DND-41 (cell line): ENCODE results near the gene TM9SF4.

ENCODE experiments used
- ATAC-seq: fragments of 200-7000 bp; cut with Tn5 transposase; 3 replicates; pipeline ENCODE4 v1.9.1; 2021; ENCODE audit warnings: low read depth; ENCODE audit not compliant: insufficient read depth
- DNase-seq: peaks from one replicate; pipeline ENCODE4 v3.0.0-alpha.2; 2020
- H2AFZ ChIP-seq: 2 replicates; pipeline ENCODE4 v1.6.0; 2012; ENCODE audit warnings: low read depth, low read length
- H3K27ac ChIP-seq: 2 replicates; pipeline ENCODE4 v1.5.1; 2012; ENCODE audit warnings: low read length, inconsistent platforms
- H3K27me3 ChIP-seq: fragments of 200-600 bp; sonication (generic); 2 replicates; pipeline ENCODE4 v1.6.0; 2012; ENCODE audit warnings: low read length, mild to moderate bottlenecking, inconsistent platforms; ENCODE audit not compliant: insufficient read depth, poor library complexity
- H3K36me3 ChIP-seq: 2 replicates; pipeline ENCODE4 v1.5.1; 2012; ENCODE audit warnings: low read length, inconsistent platforms; ENCODE audit not compliant: insufficient read depth
- H3K4me1 ChIP-seq: 2 replicates; pipeline ENCODE4 v1.5.1; 2012; ENCODE audit warnings: mild to moderate bottlenecking, low read length; ENCODE audit not compliant: insufficient read depth
- H3K4me2 ChIP-seq: 2 replicates; pipeline ENCODE4 v1.6.0; 2012; ENCODE audit warnings: mild to moderate bottlenecking, moderate library complexity, low read length, inconsistent platforms; ENCODE audit not compliant: insufficient read depth
- H3K4me3 ChIP-seq, 2 experiments: fragments of 200-600 bp in 1 of 2; shearing (Covaris generic) in 1 of 2; 2 replicates each; pipeline ENCODE4 v1.5.1; 2012 to 2016; ENCODE audit warnings: inconsistent platforms in 2 of 2, low read length in 2 of 2, mild to moderate bottlenecking in 2 of 2, low read depth in 1 of 2, moderate library complexity in 1 of 2
- H3K79me2 ChIP-seq: 2 replicates; pipeline ENCODE4 v1.6.0; 2012; ENCODE audit warnings: low read length, inconsistent platforms; ENCODE audit not compliant: insufficient read depth
- H3K9ac ChIP-seq: 2 replicates; pipeline ENCODE4 v1.6.0; 2012; ENCODE audit warnings: low read depth, mild to moderate bottlenecking, inconsistent platforms, low read length, moderate library complexity
- H3K9me3 ChIP-seq: 2 replicates; pipeline ENCODE4 v1.5.1; 2012; ENCODE audit warnings: low read length, moderate library complexity, mild to moderate bottlenecking, inconsistent platforms; ENCODE audit not compliant: insufficient read depth, severe bottlenecking
- H4K20me1 ChIP-seq: 2 replicates; pipeline ENCODE4 v1.6.0; 2012; ENCODE audit warnings: low read length; ENCODE audit not compliant: insufficient read depth
- CTCF ChIP-seq: IDR thresholded peaks from 2 replicates; pipeline ENCODE4 v1.5.1; 2012; ENCODE audit warnings: borderline replicate concordance, low read length, moderate library complexity, mild to moderate bottlenecking; ENCODE audit not compliant: poor library complexity, severe bottlenecking; ENCODE audit errors: extremely low read depth
- EZH2 ChIP-seq: IDR thresholded peaks from 3 replicates; pipeline ENCODE4 v1.6.1; 2012; ENCODE audit warnings: borderline replicate concordance, low read depth, mild to moderate bottlenecking, moderate library complexity, low read length, inconsistent platforms; ENCODE audit not compliant: severe bottlenecking

The TM9SF4 gene

GRCh38 chr20:32201296-32201976, 91.9 kb downstream of the TM9SF4 start:
- ATAC-seq: no peak
- no peak overlapping the region for H3K27ac ChIP-seq
- DNase-seq: no peak
- peaks cover 32% of the 10 kb centered on the region for H3K4me1 ChIP-seq
- TF ChIP-seq EZH2 (no peak), CTCF (no peak)
- no peak overlapping the region for H2AFZ ChIP-seq
- H4K20me1 ChIP-seq: peaks cover 85% of the 10 kb centered on the region
- no peak overlapping the region for H3K4me3 ChIP-seq
- H3K79me2 ChIP-seq: peaks cover 94% of the 10 kb centered on the region
- no peak overlapping the region for H3K9ac ChIP-seq
- no peak overlapping the region for H3K4me2 ChIP-seq
- peaks cover 82% of the 10 kb centered on the region for H3K36me3 ChIP-seq
- H3K9me3 ChIP-seq: no peaks in the 10 kb centered on the region
- H3K27me3 ChIP-seq: no peaks in the 10 kb centered on the region

- Histone ChIP-seq H3K27ac (no peak overlapping the region), H2AFZ (no peak overlapping the region), H3K79me2 (peaks cover 97% of the 10 kb centered on the region), H3K27me3 (no peaks in the 10 kb centered on the region), H3K36me3 (peaks cover 76% of the 10 kb centered on the region), H4K20me1 (peaks cover 85% of the 10 kb centered on the region), H3K4me2 (no peak overlapping the region), H3K4me3 (no peak overlapping the region), H3K9me3 (no peaks in the 10 kb centered on the region), H3K4me1 (peaks cover 37% of the 10 kb centered on the region), H3K9ac (no peak overlapping the region)
- DNase-seq (no peak), ATAC-seq (no peak)
- TF ChIP-seq EZH2 (no peak), CTCF (no peak)
Observed at GRCh38 chr20:32201977-32202363, 92.5 kb downstream of the TM9SF4 start.

- Histone ChIP-seq H3K27me3 (no peaks in the 10 kb centered on the region), H3K27ac (no peak overlapping the region), H3K9me3 (no peaks in the 10 kb centered on the region), H4K20me1 (peaks cover 74% of the 10 kb centered on the region), H3K4me3 (no peak overlapping the region), H3K9ac (no peak overlapping the region), H3K4me2 (peak overlapping the region; percentile 85; the same call in 1 of the 2 replicates), H3K79me2 (peaks cover 97% of the 10 kb centered on the region), H2AFZ (no peak overlapping the region), H3K4me1 (peaks cover 44% of the 10 kb centered on the region), H3K36me3 (peaks cover 63% of the 10 kb centered on the region)
- TF ChIP-seq EZH2: no peak
- no peak for TF ChIP-seq CTCF
- ATAC-seq: no peak
- DNase-seq: no peak
Observed at GRCh38 chr20:32203356-32204204, 94.1 kb downstream of the TM9SF4 start.
